Measurements from ENCODE around the gene SPATA19.

Gene SPATA19

GRCh38 chr11:133825666-133826065 lies 19.6 kb downstream of the SPATA19 start:
- no peaks in the 10 kb centered on the region for H3K9me3 ChIP-seq (ENCODE audit: insufficient read depth, low read depth, low read length)
- no peak overlapping the region for H3K4me3 ChIP-seq (ENCODE audit: low read length)

GRCh38 chr11:133825156-133825555 lies 20.2 kb downstream of the SPATA19 start:
- no peak overlapping the region for H3K4me3 ChIP-seq (ENCODE audit: low read length)
- H3K27me3 ChIP-seq (ENCODE audit: insufficient read depth, low read length), result no peaks in the 10 kb centered on the region
- H3K4me1 ChIP-seq (ENCODE audit: insufficient read depth, low read length), result no peaks in the 10 kb centered on the region; the same call in 1 of the 2 replicates
- no peak overlapping the region for H3K9ac ChIP-seq (ENCODE audit: low read depth, low read length)
- no peaks in the 10 kb centered on the region for H3K36me3 ChIP-seq (ENCODE audit: insufficient read depth, low read depth, low read length)
- no peaks in the 10 kb centered on the region for H3K9me3 ChIP-seq (ENCODE audit: insufficient read depth, low read depth, low read length)
- H3K27ac ChIP-seq (ENCODE audit: low read length), result no peak overlapping the region

More at GRCh38 chr11:133825666-133826065, 19.6 kb downstream of the SPATA19 start:
- H3K27ac ChIP-seq (ENCODE audit: low read length), result no peak overlapping the region
- H3K36me3 ChIP-seq (ENCODE audit: insufficient read depth, low read depth, low read length), result no peaks in the 10 kb centered on the region
- H3K4me1 ChIP-seq (ENCODE audit: insufficient read depth, low read length), result no peaks in the 10 kb centered on the region; the same call in 1 of the 2 replicates
- H3K9ac ChIP-seq (ENCODE audit: low read depth, low read length), result no peak overlapping the region
- H3K27me3 ChIP-seq (ENCODE audit: insufficient read depth, low read length), result no peaks in the 10 kb centered on the region

GRCh38 chr11:133824593-133824992 lies 20.7 kb downstream of the SPATA19 start:
- no peak overlapping the region for H3K27ac ChIP-seq (ENCODE audit: low read length)
- no peaks in the 10 kb centered on the region for H3K9me3 ChIP-seq (ENCODE audit: insufficient read depth, low read depth, low read length)
- no peak overlapping the region for H3K9ac ChIP-seq (ENCODE audit: low read depth, low read length)
- H3K4me1 ChIP-seq (ENCODE audit: insufficient read depth, low read length), result no peaks in the 10 kb centered on the region; the same call in 1 of the 2 replicates
- no peaks in the 10 kb centered on the region for H3K36me3 ChIP-seq (ENCODE audit: insufficient read depth, low read depth, low read length)
- H3K27me3 ChIP-seq (ENCODE audit: insufficient read depth, low read length), result no peaks in the 10 kb centered on the region
- no peak overlapping the region for H3K4me3 ChIP-seq (ENCODE audit: low read length)

DNA sequence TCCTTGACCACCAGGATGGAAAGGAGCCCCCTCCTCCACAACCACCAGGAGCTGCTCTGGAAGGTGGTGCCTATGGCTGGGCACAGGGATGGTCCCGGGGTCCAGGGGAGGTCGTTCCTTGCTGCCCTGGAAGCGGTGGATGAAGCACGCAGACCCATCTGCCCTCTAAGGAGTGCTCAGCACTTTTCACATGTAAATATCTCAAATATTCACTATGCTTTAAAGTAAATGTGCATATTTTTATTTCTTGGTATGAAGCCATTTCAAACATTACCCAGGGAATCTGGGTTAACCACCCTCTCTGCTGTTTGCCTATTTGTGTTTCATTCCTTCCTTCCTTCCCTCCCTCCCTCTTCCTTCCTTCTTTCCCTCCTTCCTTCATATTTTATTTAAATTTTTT lies 21.7 kb downstream of the SPATA19 start:
- H3K4me3 ChIP-seq (ENCODE audit: low read length), result no peak overlapping the region
- no peak overlapping the region for H3K9ac ChIP-seq (ENCODE audit: low read depth, low read length)
- no peaks in the 10 kb centered on the region; the same call in 1 of the 2 replicates for H3K4me1 ChIP-seq (ENCODE audit: insufficient read depth, low read length)
- no peaks in the 10 kb centered on the region for H3K9me3 ChIP-seq (ENCODE audit: insufficient read depth, low read depth, low read length)
- no peaks in the 10 kb centered on the region for H3K36me3 ChIP-seq (ENCODE audit: insufficient read depth, low read depth, low read length)
- no peaks in the 10 kb centered on the region for H3K27me3 ChIP-seq (ENCODE audit: insufficient read depth, low read length)
- H3K27ac ChIP-seq (ENCODE audit: low read length), result no peak overlapping the region

- no peak overlapping the region for H3K9ac ChIP-seq (ENCODE audit: low read depth, low read length)
- H3K4me1 ChIP-seq (ENCODE audit: insufficient read depth, low read length), result no peaks in the 10 kb centered on the region; the same call in 1 of the 2 replicates
- H3K36me3 ChIP-seq (ENCODE audit: insufficient read depth, low read depth, low read length), result no peaks in the 10 kb centered on the region
- H3K4me3 ChIP-seq (ENCODE audit: low read length), result no peak overlapping the region
- no peak overlapping the region for H3K27ac ChIP-seq (ENCODE audit: low read length)
- H3K9me3 ChIP-seq (ENCODE audit: insufficient read depth, low read depth, low read length), result no peaks in the 10 kb centered on the region
- no peaks in the 10 kb centered on the region for H3K27me3 ChIP-seq (ENCODE audit: insufficient read depth, low read length)
These were observed 22.1 kb downstream of the SPATA19 start for GRCh38 chr11:133823211-133823610.

DNA sequence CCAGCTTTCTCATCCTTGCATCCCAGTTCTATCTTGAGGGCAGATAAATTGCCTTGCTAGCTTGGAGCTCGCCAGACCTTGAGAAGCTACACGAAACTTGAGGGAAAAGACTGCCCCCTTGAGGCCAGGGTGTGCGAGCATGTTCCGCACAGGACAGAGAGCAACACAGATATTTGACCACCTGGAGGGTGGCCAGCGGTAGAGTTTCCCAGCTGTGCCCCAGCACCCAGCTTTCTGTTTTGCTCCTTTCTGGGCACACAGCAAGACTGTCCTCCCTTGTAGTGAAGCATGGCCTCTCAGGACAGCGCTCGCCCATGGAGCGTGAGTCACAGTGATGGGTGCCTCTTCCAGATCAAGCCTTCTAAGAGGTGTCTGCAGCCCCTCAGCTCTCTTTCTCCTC lies 23.5 kb downstream of the SPATA19 start:
- H3K27ac ChIP-seq (ENCODE audit: low read length), result no peak overlapping the region
- no peaks in the 10 kb centered on the region for H3K9me3 ChIP-seq (ENCODE audit: insufficient read depth, low read depth, low read length)
- no peaks in the 10 kb centered on the region for H3K36me3 ChIP-seq (ENCODE audit: insufficient read depth, low read depth, low read length)
- no peaks in the 10 kb centered on the region; the same call in 1 of the 2 replicates for H3K4me1 ChIP-seq (ENCODE audit: insufficient read depth, low read length)
- no peak overlapping the region for H3K4me3 ChIP-seq (ENCODE audit: low read length)
- no peak overlapping the region for H3K9ac ChIP-seq (ENCODE audit: low read depth, low read length)
- no peaks in the 10 kb centered on the region for H3K27me3 ChIP-seq (ENCODE audit: insufficient read depth, low read length)

GRCh38 chr11:133819746-133820315 lies 25.5 kb downstream of the SPATA19 start:
- H3K9ac ChIP-seq (ENCODE audit: low read depth, low read length), result no peak overlapping the region
- H3K4me1 ChIP-seq (ENCODE audit: insufficient read depth, low read length), result no peaks in the 10 kb centered on the region; the same call in 1 of the 2 replicates
- H3K27me3 ChIP-seq (ENCODE audit: insufficient read depth, low read length), result no peaks in the 10 kb centered on the region
- H3K27ac ChIP-seq (ENCODE audit: low read length), result no peak overlapping the region
- H3K4me3 ChIP-seq (ENCODE audit: low read length), result no peak overlapping the region
- H3K9me3 ChIP-seq (ENCODE audit: insufficient read depth, low read depth, low read length), result no peaks in the 10 kb centered on the region
- no peaks in the 10 kb centered on the region for H3K36me3 ChIP-seq (ENCODE audit: insufficient read depth, low read depth, low read length)

- Histone ChIP-seq H3K9me3 (ENCODE audit: insufficient read depth, low read depth, low read length) (no peaks in the 10 kb centered on the region), H3K27me3 (ENCODE audit: insufficient read depth, low read length) (no peaks in the 10 kb centered on the region), H3K4me1 (ENCODE audit: insufficient read depth, low read length) (no peaks in the 10 kb centered on the region; the same call in 1 of the 2 replicates), H3K4me3 (ENCODE audit: low read length) (no peak overlapping the region), H3K27ac (ENCODE audit: low read length) (no peak overlapping the region), H3K36me3 (ENCODE audit: insufficient read depth, low read depth, low read length) (no peaks in the 10 kb centered on the region), H3K9ac (ENCODE audit: low read depth, low read length) (no peak overlapping the region)
These were observed 26.2 kb downstream of the SPATA19 start for GRCh38 chr11:133819114-133819513.

DNA sequence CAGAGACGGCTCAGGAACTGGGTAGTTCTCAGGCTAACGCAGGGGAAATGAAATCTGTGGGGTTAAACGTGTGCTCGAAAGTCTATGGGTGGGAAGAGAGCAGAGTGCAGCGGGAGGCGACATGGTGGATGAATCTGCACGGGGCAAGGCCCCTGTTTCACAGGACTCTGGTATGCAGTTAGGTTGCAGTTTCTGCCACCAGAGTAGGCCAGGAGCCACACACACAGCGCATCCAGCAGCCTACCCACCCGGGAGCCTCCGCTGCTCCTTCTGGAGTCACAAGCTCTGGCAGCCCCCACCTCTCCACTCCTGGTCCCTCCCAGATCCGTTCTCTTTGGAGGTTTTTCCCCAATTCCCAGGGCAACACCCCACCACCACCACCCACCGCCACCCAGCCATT lies 27.0 kb downstream of the SPATA19 start:
- no peaks in the 10 kb centered on the region for H3K4me1 ChIP-seq (ENCODE audit: insufficient read depth, low read length)

GRCh38 chr11:133817449-133817848 lies 27.9 kb downstream of the SPATA19 start:
- Histone ChIP-seq H3K9ac (ENCODE audit: low read depth, low read length) (no peak overlapping the region), H3K4me3 (ENCODE audit: low read length) (no peak overlapping the region), H3K36me3 (ENCODE audit: insufficient read depth, low read depth, low read length) (no peaks in the 10 kb centered on the region), H3K27me3 (ENCODE audit: insufficient read depth, low read length) (no peaks in the 10 kb centered on the region), H3K9me3 (ENCODE audit: insufficient read depth, low read depth, low read length) (no peaks in the 10 kb centered on the region), H3K27ac (ENCODE audit: low read length) (no peak overlapping the region), H3K4me1 (ENCODE audit: insufficient read depth, low read length) (no peaks in the 10 kb centered on the region)

More for the DNA sequence above, 27.0 kb downstream of the SPATA19 start:
- Histone ChIP-seq H3K9me3 (ENCODE audit: insufficient read depth, low read depth, low read length) (no peaks in the 10 kb centered on the region), H3K27me3 (ENCODE audit: insufficient read depth, low read length) (no peaks in the 10 kb centered on the region), H3K36me3 (ENCODE audit: insufficient read depth, low read depth, low read length) (no peaks in the 10 kb centered on the region), H3K4me3 (ENCODE audit: low read length) (no peak overlapping the region), H3K9ac (ENCODE audit: low read depth, low read length) (no peak overlapping the region), H3K27ac (ENCODE audit: low read length) (no peak overlapping the region)

- H3K27ac ChIP-seq (ENCODE audit: low read length), result no peak overlapping the region
These were observed 29.0 kb downstream of the SPATA19 start for GRCh38 chr11:133816146-133816870.

DNA sequence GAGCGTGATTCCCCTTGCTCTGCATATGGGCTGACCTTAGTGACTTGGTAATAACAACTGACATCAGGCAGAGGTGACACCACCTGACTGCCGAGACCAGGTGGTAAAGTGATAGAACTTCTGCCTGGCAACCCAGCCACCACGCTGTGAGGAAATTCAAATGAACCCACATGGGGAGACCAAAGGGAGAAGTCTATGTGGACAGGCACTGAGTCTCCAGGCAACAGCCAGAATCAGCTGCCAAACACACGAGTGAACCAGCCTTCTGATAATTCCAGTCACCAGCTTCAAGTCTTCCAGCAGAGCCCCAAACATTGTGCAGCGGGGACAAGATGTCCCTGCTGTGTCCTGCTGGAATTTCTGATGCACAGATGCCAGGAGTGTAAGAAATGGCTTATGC lies 29.7 kb downstream of the SPATA19 start:
- no peak overlapping the region for H3K4me3 ChIP-seq (ENCODE audit: low read length)
- H3K27ac ChIP-seq (ENCODE audit: low read length), result no peak overlapping the region
- H3K9ac ChIP-seq (ENCODE audit: low read depth, low read length), result no peak overlapping the region
- no peaks in the 10 kb centered on the region for H3K36me3 ChIP-seq (ENCODE audit: insufficient read depth, low read depth, low read length)
- 0 out of 2 replicates have a peak, but pooled peaks cover under 1% of the 10 kb centered on the region for H3K27me3 ChIP-seq (ENCODE audit: insufficient read depth, low read length)
- no peaks in the 10 kb centered on the region for H3K9me3 ChIP-seq (ENCODE audit: insufficient read depth, low read depth, low read length)
- H3K4me1 ChIP-seq (ENCODE audit: insufficient read depth, low read length), result peaks cover 16% of the 10 kb centered on the region

More at GRCh38 chr11:133816146-133816870, 29.0 kb downstream of the SPATA19 start:
- Histone ChIP-seq H3K36me3 (ENCODE audit: insufficient read depth, low read depth, low read length) (no peaks in the 10 kb centered on the region), H3K9me3 (ENCODE audit: insufficient read depth, low read depth, low read length) (no peaks in the 10 kb centered on the region), H3K4me3 (ENCODE audit: low read length) (no peak overlapping the region), H3K4me1 (ENCODE audit: insufficient read depth, low read length) (peaks cover 11% of the 10 kb centered on the region), H3K27me3 (ENCODE audit: insufficient read depth, low read length) (no peaks in the 10 kb centered on the region), H3K9ac (ENCODE audit: low read depth, low read length) (no peak overlapping the region)
